Inferior parietal cortex (tissue), 1 donor: ENCODE measurements around the gene SPRR1B.
A peak's percentile ranks its signal among the peaks of the same experiment; 100 is the strongest.
"Not testable (repeated sequence)": the region's sequence is repeated elsewhere in the genome, so short reads cannot be mapped to it uniquely, and the experiment has no call there.

Experiments used
- DNase-seq: peaks from one replicate; pipeline ENCODE4 v3.0.0-alpha.2; 2016; ENCODE audit errors: extremely low spot score

The SPRR1B gene

GRCh38 chr1:153030895-153031294 is at the start of gene SPRR1B:
SPRR1B (plus strand) TSS chr1:153031203; CDS start chr1:153032346, 1,143 bp downstream.
- DNase-seq, result no peak

- DNase-seq, result no peak
These were observed 48.9 kb upstream of the SPRR1B start for GRCh38 chr1:152982076-152982475.

DNA sequence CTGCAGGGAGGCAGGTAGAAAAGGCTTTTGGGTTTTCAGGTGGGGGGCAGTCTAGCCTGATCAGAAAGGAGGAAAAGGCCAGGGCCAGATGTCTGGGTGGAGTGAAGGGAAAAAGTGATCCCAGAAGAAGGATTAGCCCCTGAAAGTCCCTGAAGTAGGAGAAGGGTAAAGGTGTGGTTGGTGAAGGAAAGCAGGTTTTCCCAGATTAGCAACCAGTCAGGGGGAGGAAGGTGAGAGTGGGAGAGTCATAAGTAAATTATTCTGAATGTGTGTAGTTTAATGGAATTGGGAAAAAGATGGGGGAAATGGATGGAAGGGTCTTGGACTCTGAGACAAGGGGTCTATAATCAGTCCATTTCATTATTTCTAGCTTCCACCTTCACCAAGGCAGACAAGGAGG is 47.8 kb upstream of the SPRR1B start:
- DNase-seq, result no peak

DNA sequence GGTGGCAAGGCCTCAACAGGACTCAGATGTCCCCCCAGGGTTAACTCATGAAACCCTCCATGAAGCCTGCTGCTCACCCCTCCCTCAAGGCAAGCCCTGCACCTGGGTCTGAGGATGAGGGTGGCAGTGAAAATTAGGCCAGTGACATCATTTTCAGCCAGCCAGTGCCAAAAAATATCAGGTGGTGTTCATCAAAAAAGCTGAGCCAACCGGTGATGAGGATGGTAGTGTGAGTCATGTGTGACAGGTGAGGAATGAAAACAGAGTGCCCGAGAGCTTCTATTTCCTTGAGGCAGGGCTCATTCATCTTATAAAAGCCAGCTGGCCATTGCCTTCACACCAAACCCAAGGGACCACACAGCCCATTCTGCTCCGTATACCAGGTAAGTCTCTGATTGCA is 47.3 kb upstream of the SPRR1B start, which contains the start of gene SPRR1A:
SPRR1A (plus strand) TSS at position 339 of the 400 bp plus-strand sequence. CDS start 1,150 bp downstream, outside the sequence.
- no peak for DNase-seq

DNA sequence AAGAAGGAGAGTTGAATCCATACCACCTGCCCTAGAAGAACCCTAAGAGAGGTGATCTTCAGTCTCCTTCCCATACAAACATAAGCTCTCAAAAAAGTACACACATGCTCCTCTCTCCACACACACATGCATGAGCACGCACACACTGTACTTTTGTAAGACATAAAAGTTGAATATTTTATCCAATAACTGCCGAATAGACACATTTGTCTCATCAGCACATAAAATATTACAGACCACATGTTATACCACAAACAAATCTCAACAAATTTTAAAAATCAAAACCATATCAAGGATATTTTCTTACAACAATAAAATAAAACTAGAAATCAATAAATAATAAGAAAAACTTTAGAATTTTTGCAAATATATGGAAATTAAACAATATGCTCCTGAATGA is 44.4 kb upstream of the SPRR1B start:
- no peak for DNase-seq

DNA sequence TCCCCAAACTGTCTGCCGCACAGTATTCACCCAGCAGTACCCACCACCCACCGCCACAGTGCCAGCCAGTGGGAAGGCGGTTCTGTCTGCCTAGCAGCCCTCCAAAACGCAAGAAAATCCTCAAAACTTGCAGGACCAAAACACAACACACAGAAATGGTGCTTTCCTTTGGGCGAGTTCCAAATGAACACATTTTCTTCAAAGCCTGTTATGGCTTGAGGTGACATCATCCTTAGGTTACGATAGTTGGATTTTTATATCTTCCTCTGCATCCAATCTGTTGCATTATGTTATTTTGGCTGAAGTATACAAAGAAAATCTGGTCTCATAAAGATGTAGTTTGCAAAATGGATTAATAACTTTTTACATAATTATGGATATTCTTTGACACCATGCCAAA is 37.8 kb upstream of the SPRR1B start:
- DNase-seq, result no peak

DNA sequence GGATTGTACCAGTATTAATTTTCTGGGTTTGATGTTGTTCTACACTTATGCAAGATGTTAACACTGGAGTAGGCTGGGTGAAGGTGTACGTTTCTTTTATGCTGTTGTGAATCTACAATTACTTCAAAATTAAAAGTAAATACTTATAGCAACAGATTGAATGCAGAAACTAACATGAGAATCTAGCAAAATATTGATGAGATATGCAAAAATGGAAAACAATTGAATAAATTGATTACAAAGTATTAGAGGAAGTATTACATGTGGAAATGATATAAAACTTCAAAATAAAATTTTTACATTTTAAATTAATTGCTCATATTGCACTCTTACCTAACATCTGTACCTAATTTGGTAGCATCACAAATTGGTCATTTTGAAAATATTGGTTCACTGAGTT is 35.2 kb upstream of the SPRR1B start:
- DNase-seq, result no peak

- DNase-seq, result peak; percentile 2
These were observed 34.2 kb upstream of the SPRR1B start for GRCh38 chr1:152996633-152997400.

DNA sequence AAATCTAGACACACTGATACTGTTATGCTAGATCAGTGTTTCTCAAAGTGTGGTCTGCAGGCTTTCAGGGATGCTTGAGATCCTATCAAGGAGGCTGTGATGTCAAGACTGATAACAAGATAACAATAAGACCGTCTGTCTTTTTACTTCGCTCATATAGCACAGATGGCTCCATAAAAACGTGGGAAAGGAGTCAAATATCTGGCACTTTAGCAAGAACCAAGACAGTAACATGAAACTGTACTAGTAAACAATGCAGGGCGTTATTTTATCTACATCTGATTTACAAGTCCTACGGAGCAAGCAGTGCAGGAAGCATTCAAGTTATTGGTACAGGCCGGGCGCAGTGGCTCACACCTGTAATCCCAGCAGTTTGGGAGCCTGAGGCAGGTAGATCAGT is 33.1 kb upstream of the SPRR1B start:
- no peak for DNase-seq

- DNase-seq, result no peak
These were observed 32.5 kb upstream of the SPRR1B start for GRCh38 chr1:152998476-152998875.

DNA sequence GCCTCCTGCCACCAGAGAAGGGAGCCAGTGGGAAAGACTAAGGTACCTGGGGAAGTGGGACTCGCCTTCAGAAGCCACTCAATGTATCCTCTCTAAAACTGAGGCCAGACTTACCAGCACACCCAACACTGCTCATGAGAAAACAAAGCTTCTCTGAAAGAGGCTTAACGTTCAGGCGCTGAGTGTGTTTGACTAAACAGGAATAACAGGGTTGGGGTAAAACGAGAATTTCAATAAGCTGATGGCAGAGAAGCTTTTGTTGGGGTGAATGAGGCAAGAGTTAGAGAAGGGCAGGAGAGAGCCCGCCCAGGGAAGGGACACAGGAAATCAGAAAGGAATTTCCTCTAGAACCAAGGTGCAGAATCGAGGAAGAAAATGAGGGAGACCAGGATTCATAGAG is 31.2 kb upstream of the SPRR1B start:
- no peak for DNase-seq

DNA sequence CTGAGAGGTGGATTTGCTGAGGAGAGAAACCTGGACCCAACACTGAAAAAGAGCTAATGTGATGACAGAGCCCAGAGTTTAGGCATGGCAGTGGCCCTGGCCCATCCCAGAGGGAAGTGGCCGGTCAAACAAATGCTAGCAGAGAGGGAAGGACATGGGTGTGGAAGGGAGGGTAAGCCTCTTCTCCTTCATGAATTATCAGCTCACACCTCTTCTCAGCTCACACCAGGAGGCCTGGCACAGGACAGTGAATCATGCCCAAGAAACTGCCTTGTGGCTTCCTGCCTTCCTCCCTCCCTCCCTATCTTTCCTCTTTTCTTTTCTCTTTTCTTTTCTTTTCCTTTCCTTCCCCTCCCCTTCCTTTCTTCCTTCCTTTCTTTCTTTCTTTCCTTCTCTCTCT is 30.7 kb upstream of the SPRR1B start:
- DNase-seq, result no peak

GRCh38 chr1:153001382-153001781 is 29.6 kb upstream of the SPRR1B start, which contains the start of gene SPRR3:
SPRR3 (plus strand) TSS chr1:153001749; CDS start chr1:153003021, 1,272 bp downstream.
- no peak for DNase-seq

- DNase-seq, result not testable (repeated sequence)
These were observed 19.7 kb upstream of the SPRR1B start for GRCh38 chr1:153011235-153011758.

DNA sequence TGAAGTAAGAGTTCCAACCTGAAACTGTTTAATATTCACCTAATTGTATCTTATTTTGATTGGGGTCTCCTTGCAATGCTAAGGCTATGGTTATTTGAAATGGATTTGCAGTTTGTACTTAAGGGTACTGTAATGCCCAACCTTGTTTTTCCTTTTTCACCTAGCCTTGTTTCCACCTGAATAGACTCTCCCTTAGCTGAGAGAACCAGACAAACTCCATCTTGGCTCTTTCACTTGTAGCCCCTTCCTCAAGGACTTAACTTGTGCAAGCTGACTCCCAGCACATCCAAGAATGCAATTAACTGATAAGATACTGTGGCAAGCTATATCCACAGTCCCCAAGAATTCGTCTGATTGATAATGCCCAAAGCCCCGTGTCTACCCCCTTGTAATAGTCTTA is 9.2 kb upstream of the SPRR1B start:
- not testable (repeated sequence) for DNase-seq

GRCh38 chr1:153022340-153022739 is 8.7 kb upstream of the SPRR1B start:
- DNase-seq, result not testable (repeated sequence)

GRCh38 chr1:153023109-153023508 is 7.9 kb upstream of the SPRR1B start:
- DNase-seq, result no peak

- DNase-seq, result no peak
These were observed 6.6 kb upstream of the SPRR1B start for GRCh38 chr1:153024413-153024812.

- DNase-seq, result no peak
These were observed 5.2 kb upstream of the SPRR1B start for GRCh38 chr1:153025797-153026196.

DNA sequence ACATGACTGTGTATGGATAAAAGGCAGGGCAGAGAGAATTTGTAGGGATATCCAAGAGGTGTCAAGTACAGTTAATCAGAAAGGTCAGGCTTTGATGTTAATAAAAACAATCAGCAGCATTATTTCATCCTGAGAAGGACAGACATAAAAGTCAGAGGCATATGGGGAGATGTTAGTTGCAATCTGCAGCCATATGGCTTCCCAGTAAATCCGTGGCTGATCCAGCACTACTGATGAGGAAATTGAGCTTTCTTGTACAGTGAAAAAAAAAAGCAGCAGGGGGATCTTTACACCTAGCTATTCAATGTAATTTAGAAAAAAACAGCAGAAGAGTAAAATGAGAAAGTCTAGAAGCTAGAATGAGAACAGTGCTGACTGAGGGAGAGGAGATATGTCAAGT is 2.2 kb upstream of the SPRR1B start:
- no peak for DNase-seq

- DNase-seq, result no peak
These were observed 1.1 kb downstream of the SPRR1B start for GRCh38 chr1:153032073-153032472.

GRCh38 chr1:153032677-153033308 is 1.8 kb downstream of the SPRR1B start:
- peak; percentile 13 for DNase-seq

- DNase-seq, result no peak
These were observed 4.2 kb downstream of the SPRR1B start for GRCh38 chr1:153035211-153035610.
